ENCODE results near the gene CASKIN2.

GRCh38 chr17:75476752-75477489, 38.4 kb downstream of the CASKIN2 start:
- TF ChIP-seq CTCF (IDR thresholded peaks at IDR 0.05) (no peak), RFX5 (IDR thresholded peaks at IDR 0.05) (no peak), EP300 (IDR thresholded peaks at IDR 0.05) (no peak), ESRRA (IDR thresholded peaks at IDR 0.05; ENCODE audit: borderline replicate concordance, low read length) (no peak), REST (IDR thresholded peaks at IDR 0.05) (no peak), NR3C1 (IDR thresholded peaks at IDR 0.05) (no peak), POLR2A (IDR thresholded peaks at IDR 0.05; ENCODE audit: low read length) (no peak), MYC (IDR thresholded peaks at IDR 0.05; ENCODE audit: borderline replicate concordance, low read length) (no peak)

All from A549 (cell line).